Superior temporal gyrus (tissue), 1 donor: ENCODE measurements around the gene CZIB.
"Not testable (repeated sequence)": the region's sequence is repeated elsewhere in the genome, so short reads cannot be mapped to it uniquely, and the experiment has no call there.

Source experiments
- DNase-seq: peaks from one replicate; pipeline ENCODE4 v3.0.0-alpha.2; 2016; ENCODE audit errors: extremely low spot score

CZIB gene

GRCh38 chr1:53189061-53189460 is 31.4 kb downstream of the CZIB start:
- no peak for DNase-seq

DNA sequence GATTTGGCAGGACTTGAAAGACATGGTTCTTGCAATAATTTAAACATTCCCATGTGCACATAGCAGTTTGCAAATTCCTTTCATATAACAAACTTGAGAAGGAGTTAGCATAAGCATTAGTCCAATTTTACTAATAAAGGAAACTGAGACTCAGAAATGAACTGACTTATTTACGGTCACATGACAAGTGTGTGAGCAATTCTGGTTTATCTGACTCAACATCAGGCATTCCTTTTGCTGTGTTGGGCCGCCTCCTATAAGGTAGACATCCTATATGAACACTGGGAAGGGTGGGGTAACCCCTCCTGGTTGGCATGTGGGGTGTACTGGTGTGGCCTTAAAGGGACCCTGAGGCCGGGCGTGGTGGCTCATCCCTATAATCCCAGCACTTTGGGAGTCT is 32.3 kb downstream of the CZIB start:
- DNase-seq = no peak

GRCh38 chr1:53187401-53187800 is 33.0 kb downstream of the CZIB start:
- DNase-seq = no peak

DNA sequence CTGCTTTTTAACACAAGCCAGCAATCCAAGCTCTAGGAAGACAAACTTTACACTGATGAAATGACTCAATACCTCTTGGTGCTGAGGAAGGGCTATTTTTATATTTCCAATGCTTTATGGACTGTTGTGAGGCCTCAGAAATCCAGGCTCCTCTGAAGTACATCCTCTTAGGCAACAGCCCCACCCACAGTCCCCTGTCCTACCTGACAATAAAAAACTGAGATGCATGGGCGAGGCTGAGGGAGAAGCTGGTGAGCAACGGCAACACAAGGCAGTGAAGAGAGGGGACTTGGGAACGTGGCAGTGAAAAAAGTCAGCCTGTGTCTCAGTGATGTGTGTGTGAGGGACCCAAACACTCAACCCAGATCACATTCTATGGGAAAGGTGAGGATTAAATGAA is 33.9 kb downstream of the CZIB start:
- no peak for DNase-seq

GRCh38 chr1:53185955-53186297 is 34.5 kb downstream of the CZIB start:
- DNase-seq = not testable (repeated sequence)

- no peak for DNase-seq
Observed at GRCh38 chr1:53183095-53183990, 37.1 kb downstream of the CZIB start.

DNA sequence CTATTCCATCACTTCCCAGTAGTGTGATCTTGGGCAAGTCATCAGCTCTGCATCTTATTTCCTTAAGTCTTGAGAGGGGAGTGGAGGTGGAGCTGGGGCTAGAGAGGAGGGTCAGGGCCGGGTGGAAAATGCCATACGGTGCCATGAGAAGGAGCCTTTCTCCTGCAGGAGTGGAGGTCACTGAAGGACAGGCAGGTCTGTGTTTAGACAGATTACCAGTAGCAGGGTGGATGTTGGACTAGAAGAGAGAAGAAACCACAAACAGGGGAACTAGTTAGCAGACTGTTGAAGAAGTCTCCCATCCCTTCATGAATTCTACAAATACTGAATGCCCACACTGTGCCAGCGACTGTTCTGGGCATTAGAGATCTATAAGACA is 37.7 kb downstream of the CZIB start:
- no peak for DNase-seq

DNA sequence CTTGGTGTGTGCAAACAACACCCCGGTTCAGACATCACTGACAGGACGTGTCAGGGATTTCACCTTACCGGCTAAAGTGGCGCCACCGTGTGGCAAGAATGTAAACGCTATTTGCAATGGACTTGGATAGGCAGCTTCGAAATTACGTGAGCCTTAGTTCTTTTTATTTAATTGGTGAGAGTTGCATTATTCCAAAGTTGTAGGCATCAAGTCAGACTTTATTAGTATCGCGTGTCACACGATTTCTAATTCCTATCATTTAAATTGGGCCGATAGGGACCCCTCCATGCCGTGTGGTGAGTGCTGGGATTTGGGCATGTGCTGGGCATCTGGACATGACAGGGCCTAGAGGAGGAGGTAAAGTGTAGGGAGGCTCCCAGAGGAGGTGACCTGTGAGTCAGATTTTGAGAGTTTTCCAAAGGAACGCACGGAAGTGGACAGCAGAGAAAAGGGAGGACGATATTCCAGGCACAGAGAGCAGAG is 38.3 kb downstream of the CZIB start:
- peak; percentile 91 for DNase-seq

DNA sequence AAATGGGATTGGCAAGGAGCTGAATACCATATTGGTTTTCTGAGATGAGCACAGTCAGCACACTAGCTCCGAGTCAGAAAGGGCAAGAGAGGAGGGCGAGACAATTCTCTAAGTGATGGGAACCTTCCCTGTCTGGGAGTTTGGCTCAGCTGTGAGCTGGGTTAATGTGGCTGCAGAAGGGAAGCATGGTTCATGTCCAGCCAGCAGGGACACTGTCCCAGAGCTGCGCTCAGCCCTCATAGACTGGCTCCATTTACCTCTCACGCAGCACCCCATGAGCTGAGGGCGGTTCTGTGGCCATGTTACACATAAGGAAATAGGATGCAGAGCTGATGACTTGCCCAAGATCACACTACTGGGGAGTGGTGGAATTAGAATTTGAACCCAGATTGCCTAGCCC is 39.5 kb downstream of the CZIB start:
- DNase-seq = no peak

- no peak for DNase-seq
Observed at GRCh38 chr1:53180226-53180625, 40.2 kb downstream of the CZIB start.

DNA sequence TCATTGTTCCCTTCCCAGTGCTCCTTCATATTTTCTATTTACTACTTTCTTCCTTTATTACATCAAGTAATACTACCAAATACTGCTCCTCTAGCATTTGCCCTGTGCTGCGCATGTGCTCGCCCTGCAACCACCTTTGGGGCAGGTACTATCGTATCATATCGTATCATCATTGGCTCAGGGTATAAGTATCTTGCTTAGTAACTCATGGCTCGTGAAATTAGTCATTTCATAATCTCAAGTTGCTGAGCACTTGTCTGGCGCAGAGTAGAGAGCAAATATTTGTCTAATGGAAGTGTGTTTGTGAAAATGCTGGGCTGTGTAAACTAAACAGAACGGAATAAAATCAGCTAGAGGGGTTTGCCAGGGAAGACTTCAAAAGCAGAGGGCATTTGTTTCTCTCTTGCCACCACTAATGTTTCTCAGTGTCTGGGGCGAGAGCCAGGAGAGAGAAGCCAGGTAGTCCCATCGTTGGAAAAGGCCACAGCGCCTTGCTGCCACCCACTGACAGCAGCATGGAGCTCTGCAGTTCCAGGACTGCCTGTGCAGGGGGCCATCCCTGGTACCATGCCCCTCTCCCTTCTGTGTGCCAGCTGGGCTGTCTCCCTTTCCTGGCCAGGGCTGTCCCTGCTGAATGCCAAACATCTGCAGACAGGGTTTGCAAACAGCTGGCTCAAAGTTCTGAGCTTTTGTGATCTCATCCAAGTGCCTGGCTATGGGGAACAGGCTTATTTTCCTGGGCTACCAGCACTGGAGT is 43.8 kb downstream of the CZIB start:
- DNase-seq = no peak

DNA sequence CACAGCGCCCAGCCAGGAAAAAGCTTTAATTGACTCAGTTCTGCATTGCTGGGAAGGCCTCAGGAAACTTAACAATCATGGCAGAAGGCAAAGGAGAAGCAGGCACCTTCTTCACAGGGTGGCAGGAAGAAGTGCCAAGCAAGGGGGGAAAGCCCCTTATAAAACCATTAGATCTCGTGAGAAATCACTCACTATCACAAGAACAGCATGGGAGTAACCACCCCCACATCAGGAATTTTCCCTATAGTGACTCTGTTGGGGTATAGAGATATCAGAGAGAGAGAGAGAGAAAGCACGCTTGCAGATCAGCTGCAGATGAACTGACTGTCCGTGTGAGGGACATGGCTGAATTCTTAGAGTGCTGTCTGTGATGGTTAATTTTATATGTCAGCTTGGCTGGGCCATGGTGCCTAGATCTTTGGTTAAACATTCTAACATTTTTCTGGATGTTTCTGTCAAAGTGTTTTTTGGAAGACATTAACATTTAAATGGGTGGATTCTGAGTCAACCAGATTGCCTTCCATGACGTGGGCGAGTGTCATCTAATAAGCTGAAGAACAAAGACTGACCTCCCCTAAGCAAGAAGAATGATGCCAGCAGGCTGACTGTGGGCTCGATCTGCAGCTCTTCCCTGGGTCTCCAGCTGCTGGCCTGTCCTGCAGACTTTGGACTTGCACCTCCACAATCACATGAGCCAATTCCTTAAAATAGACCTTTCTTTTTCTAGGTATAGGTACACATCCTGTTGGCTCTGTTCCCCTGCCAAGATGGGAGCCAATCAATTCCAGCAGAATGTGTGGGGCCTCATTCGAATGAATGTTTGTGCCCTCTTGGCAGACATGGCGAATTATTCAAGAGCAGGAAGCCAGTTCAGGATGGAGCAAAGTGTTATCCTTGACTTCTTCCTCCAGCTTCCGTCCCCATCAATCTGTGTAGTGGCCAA is 45.2 kb downstream of the CZIB start:
- DNase-seq = no peak

- no peak for DNase-seq
Observed at GRCh38 chr1:53172426-53173128, 47.9 kb downstream of the CZIB start.

GRCh38 chr1:53166912-53167311 is 53.5 kb downstream of the CZIB start:
- DNase-seq = no peak

DNA sequence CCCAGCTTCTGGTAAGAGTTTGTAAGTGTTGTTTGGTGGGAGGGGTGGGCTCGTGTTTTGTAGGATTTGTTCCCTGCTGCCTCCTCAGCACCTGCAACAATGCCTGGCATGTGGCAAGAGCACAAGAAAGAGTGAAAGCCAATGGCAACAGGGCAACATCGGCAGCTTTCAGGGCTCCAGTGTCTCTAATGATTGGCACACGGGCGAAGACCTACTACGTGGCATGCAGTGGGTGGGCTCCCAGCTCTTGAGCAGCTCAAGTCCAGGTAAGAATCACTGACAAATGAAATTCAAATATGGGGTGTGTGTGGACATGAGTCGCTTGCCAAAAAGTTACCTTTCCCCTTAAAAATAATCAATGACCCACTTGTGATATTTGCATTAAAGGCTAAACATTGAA is 54.1 kb downstream of the CZIB start:
- no peak for DNase-seq

DNA sequence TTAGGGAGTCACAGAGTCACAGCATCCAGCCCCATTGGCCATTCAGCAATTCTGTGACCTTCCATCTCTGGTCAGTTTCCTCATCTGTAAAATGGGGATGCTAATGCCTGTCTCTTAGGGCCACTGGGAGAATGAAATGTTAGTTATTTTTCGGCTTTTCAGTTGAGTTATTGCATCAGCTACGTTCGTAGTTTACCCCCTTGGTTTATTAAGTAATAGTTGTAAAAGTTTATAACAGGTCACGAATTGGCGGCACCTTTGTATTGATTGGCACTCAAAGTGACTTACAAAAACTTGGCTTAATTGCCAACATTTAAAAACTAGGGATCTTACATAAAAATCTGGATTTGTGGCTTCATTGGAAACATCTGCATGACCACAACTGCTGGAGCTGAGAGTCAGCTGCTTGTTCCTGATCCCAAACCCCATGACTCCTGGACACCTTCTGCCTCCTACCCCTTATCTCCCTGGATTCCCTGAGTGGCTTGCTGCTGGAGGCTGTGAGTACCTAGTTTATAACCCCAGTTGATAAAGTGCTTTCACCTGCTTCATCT is 54.9 kb downstream of the CZIB start:
- no peak for DNase-seq
